Natural killer cell (primary cell): ENCODE data around the gene FCF1. TPM values are rescaled to one million over a fixed set of nuclear protein-coding genes. Genes with fewer than 3 reads are reported as not detected.
A peak's percentile ranks its signal among the peaks of the same experiment; 100 is the strongest.

Experiments used
- ATAC-seq, 3 donors: fragments of 150-1000 bp in 2 of 3; fragments of 200-7000 bp in 1 of 3; cut with Tn5 transposase; 1 replicate in 1 of 3; 2 replicates in 2 of 3; pipeline ENCODE4 v1.10.0; 2021; ENCODE audit warnings: mild to moderate bottlenecking in 2 of 3, moderate library complexity in 2 of 3
- DNase-seq, 2 donors: peaks; one replicate each; pipeline versions ENCODE4 v3.0.0 to v3.0.0-alpha.2; 2013 to 2021; ENCODE audit warnings: mixed read lengths in 1 of 2
- H3K27ac ChIP-seq: one replicate; pipeline ENCODE4 v1.5.1; 2013; ENCODE audit warnings: mild to moderate bottlenecking, low read length
- H3K27me3 ChIP-seq: one replicate; pipeline ENCODE4 v1.6.1; 2013; ENCODE audit warnings: low read length; ENCODE audit not compliant: control insufficient read depth, insufficient read depth
- H3K36me3 ChIP-seq: one replicate; pipeline ENCODE4 v1.6.1; 2013; ENCODE audit warnings: low read length; ENCODE audit not compliant: control insufficient read depth, insufficient read depth
- H3K4me1 ChIP-seq: one replicate; pipeline ENCODE4 v1.6.1; 2013; ENCODE audit warnings: low read length; ENCODE audit not compliant: control insufficient read depth, insufficient read depth
- H3K4me3 ChIP-seq: one replicate; pipeline ENCODE4 v1.5.1; 2013; ENCODE audit warnings: low read length
- H3K9me3 ChIP-seq: one replicate; pipeline ENCODE4 v1.6.1; 2013; ENCODE audit warnings: low read length; ENCODE audit not compliant: control insufficient read depth, insufficient read depth
- H3K27ac Mint-ChIP-seq, 2 donors: one replicate each; pipeline ENCODE4 v1.8.0; 2022; ENCODE audit warnings: mild to moderate bottlenecking in 2 of 2, mixed read lengths in 2 of 2, moderate library complexity in 1 of 2
- H3K27me3 Mint-ChIP-seq, 2 donors: one replicate each; pipeline ENCODE4 v1.8.0; 2022; ENCODE audit warnings: low read depth in 2 of 2, mixed read lengths in 2 of 2
- H3K36me3 Mint-ChIP-seq: one replicate; pipeline ENCODE4 v1.8.0; 2022; ENCODE audit warnings: mixed read lengths
- H3K4me1 Mint-ChIP-seq, 2 donors: one replicate each; pipeline ENCODE4 v1.8.0; 2022; ENCODE audit warnings: mixed read lengths in 2 of 2
- H3K4me3 Mint-ChIP-seq: one replicate; pipeline ENCODE4 v1.8.0; 2022; ENCODE audit warnings: mild to moderate bottlenecking, moderate library complexity, mixed read lengths
- H3K9me3 Mint-ChIP-seq, 2 donors: one replicate each; pipeline ENCODE4 v1.8.0; 2022; ENCODE audit warnings: mixed read lengths in 2 of 2
- WGBS: methylation state at CpG from one replicate; pipeline ENCODE4 v1.1.7; 2013; ENCODE audit warnings: missing lambda C conversion rate; ENCODE audit not compliant: insufficient coverage; 5-methylcytosine and 5-hydroxymethylcytosine counted together
- intact Hi-C: fragments of 100-400 bp; cut with micrococcal nuclease; formaldehyde crosslinking; loops from one replicate; pipeline ENCODE4 v1.14.2; 2022
- total RNA-seq, 4 donors: library from RNA; stranded (reverse); fragments of 120-200 nt in 1 of 4; gene quantifications; one replicate each; pipeline versions ENCODE4 v1.2.3 to v1.2.4, GENCODE V29; 2013 to 2022
- TF ChIP-seq, protein P1 (sequence below): fragments of 200-600 bp; IDR thresholded peaks from one replicate; pipeline ENCODE4 v1.8.0; 2022; ENCODE audit warnings: antibody characterized with exemption

The FCF1 gene
- total RNA-seq, 3 donors from 2014 or later (not counting 1 experiment from before 2014, with no cell fraction given), result 37.1 to 49.6 (median 40.4) TPM

GRCh38 chr14:74697011-74697410 is 15.9 kb upstream of the FCF1 start:
- Histone ChIP-seq H3K27me3 (no peaks in the 10 kb centered on the region), H3K27ac (no peak overlapping the region), H3K9me3 (peaks cover under 1% of the 10 kb centered on the region), H3K36me3 (peaks cover 17% of the 10 kb centered on the region), H3K4me3 (no peak overlapping the region), H3K4me1 (no peaks in the 10 kb centered on the region)
- Mint-ChIP-seq H3K4me3 (no peak overlapping the region), H3K36me3 (no peaks in the 10 kb centered on the region), H3K4me1 (peaks cover 50 to 53% of the 10 kb centered on the region in 2 donors), H3K9me3 (no peaks in the 10 kb centered on the region), H3K27ac (peak overlapping the region in 1 of 2 donors; percentile 2), H3K27me3 (no peaks in the 10 kb centered on the region)
- DNase-seq (no peak), ATAC-seq (no peak)
- intact Hi-C loops, result no loop called here
- WGBS, result 92% methylated on average over 1 of the region's 1 CpG
- TF ChIP-seq, protein P1, sequence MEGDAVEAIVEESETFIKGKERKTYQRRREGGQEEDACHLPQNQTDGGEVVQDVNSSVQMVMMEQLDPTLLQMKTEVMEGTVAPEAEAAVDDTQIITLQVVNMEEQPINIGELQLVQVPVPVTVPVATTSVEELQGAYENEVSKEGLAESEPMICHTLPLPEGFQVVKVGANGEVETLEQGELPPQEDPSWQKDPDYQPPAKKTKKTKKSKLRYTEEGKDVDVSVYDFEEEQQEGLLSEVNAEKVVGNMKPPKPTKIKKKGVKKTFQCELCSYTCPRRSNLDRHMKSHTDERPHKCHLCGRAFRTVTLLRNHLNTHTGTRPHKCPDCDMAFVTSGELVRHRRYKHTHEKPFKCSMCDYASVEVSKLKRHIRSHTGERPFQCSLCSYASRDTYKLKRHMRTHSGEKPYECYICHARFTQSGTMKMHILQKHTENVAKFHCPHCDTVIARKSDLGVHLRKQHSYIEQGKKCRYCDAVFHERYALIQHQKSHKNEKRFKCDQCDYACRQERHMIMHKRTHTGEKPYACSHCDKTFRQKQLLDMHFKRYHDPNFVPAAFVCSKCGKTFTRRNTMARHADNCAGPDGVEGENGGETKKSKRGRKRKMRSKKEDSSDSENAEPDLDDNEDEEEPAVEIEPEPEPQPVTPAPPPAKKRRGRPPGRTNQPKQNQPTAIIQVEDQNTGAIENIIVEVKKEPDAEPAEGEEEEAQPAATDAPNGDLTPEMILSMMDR, result no peak

- ATAC-seq, result no peak
- Histone ChIP-seq H3K9me3 (peaks cover 5% of the 10 kb centered on the region), H3K27ac (no peak overlapping the region), H3K4me1 (no peaks in the 10 kb centered on the region), H3K27me3 (no peaks in the 10 kb centered on the region), H3K36me3 (peaks cover 17% of the 10 kb centered on the region), H3K4me3 (no peak overlapping the region)
- no peak for DNase-seq
- no peaks in the 10 kb centered on the region for H3K36me3 Mint-ChIP-seq
- TF ChIP-seq, protein P1, result no peak
- no peaks in the 10 kb centered on the region for H3K27me3 Mint-ChIP-seq
- WGBS, result 78% methylated on average over 2 of the region's 2 CpGs
- H3K27ac Mint-ChIP-seq, result peak overlapping the region in 1 of 2 donors; percentile 2
- H3K4me3 Mint-ChIP-seq, result no peak overlapping the region
- no peaks in the 10 kb centered on the region for H3K9me3 Mint-ChIP-seq
- intact Hi-C loops, result no loop called here
- H3K4me1 Mint-ChIP-seq, result peaks cover 50 to 51% of the 10 kb centered on the region in 2 donors
Measured at GRCh38 chr14:74697543-74697942, 15.4 kb upstream of the FCF1 start.

- WGBS, result 97% methylated on average over 2 of the region's 2 CpGs
- ATAC-seq, result no peak
- no peaks in the 10 kb centered on the region for H3K9me3 Mint-ChIP-seq
Measured at GRCh38 chr14:74697976-74698375, 15.0 kb upstream of the FCF1 start.

DNA sequence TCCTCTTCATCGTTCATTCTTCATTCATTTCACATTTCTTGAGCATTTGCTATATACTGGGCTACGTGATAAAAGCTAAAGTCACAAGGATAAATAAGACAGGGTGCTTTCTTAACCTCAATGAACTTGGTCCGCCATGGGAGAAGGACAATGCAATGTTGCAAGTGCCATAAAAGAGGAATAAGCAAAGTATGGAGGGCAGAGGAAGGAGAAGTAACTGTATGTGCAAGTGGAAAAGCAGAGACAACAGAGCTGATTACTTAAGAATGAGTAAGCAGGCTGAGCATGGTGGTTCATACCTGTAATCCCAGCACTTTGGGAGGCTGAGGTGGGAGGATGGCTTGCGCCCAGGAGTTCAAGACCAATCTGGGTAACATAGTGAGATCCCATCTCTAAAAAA is 14.5 kb upstream of the FCF1 start:
- Mint-ChIP-seq H3K27me3 (no peaks in the 10 kb centered on the region), H3K4me3 (no peak overlapping the region), H3K4me1 (peaks cover 52 to 54% of the 10 kb centered on the region in 2 donors), H3K27ac (no peak overlapping the region), H3K36me3 (no peaks in the 10 kb centered on the region), H3K9me3 (no peaks in the 10 kb centered on the region)
- ATAC-seq (peak in 1 of 3 donors; percentile 37), DNase-seq (no peak)
- H3K4me3 ChIP-seq, result no peak overlapping the region
- WGBS, result 92% methylated on average over 4 of the region's 4 CpGs
- intact Hi-C loops, result no loop called here
- TF ChIP-seq, protein P1, result no peak
- no peaks in the 10 kb centered on the region for H3K4me1 ChIP-seq
- H3K27ac ChIP-seq, result no peak overlapping the region
- peaks cover 5% of the 10 kb centered on the region for H3K9me3 ChIP-seq
- peaks cover 17% of the 10 kb centered on the region for H3K36me3 ChIP-seq
- H3K27me3 ChIP-seq, result no peaks in the 10 kb centered on the region

More at GRCh38 chr14:74697976-74698375, 15.0 kb upstream of the FCF1 start:
- H3K27ac Mint-ChIP-seq, result no peak overlapping the region
- DNase-seq, result no peak
- peaks cover 54 to 56% of the 10 kb centered on the region in 2 donors for H3K4me1 Mint-ChIP-seq
- no peaks in the 10 kb centered on the region for H3K36me3 Mint-ChIP-seq
- H3K27me3 Mint-ChIP-seq, result no peaks in the 10 kb centered on the region
- no peaks in the 10 kb centered on the region for H3K4me1 ChIP-seq
- H3K4me3 Mint-ChIP-seq, result no peak overlapping the region
- TF ChIP-seq, protein P1, result no peak
- no peak overlapping the region for H3K4me3 ChIP-seq
- intact Hi-C loops, result no loop called here
- H3K27ac ChIP-seq, result no peak overlapping the region
- H3K9me3 ChIP-seq, result peaks cover 5% of the 10 kb centered on the region
- H3K27me3 ChIP-seq, result no peaks in the 10 kb centered on the region
- H3K36me3 ChIP-seq, result peaks cover 17% of the 10 kb centered on the region
